Measurements from ENCODE around the gene PANK1. TPM values are rescaled to one million over a fixed set of nuclear protein-coding genes. Genes with fewer than 3 reads are reported as not detected.

PANK1 gene
- total RNA-seq, 1 donor from 2014 or later = 21.4 TPM

GRCh38 chr10:89642193-89642592 is 2.8 kb downstream of the PANK1 start:
- Histone ChIP-seq H3K27me3 (ENCODE audit: low read depth) (no peaks in the 10 kb centered on the region), H3K9me3 (replicated peaks) (no peaks in the 10 kb centered on the region), H3K4me1 (peaks cover 71% of the 10 kb centered on the region), H3K27ac (replicated peaks) (no peak overlapping the region), H3K4me3 (peak overlapping the region; percentile 97), H3K36me3 (no peaks in the 10 kb centered on the region)
- TF ChIP-seq CTCF (IDR thresholded peaks at IDR 0.05; ENCODE audit: borderline replicate concordance) = no peak
- intact Hi-C loops (cut with micrococcal nuclease) = no loop called here
- DNase-seq = no peak

- H3K4me3 ChIP-seq = no peak overlapping the region
- H3K27me3 ChIP-seq (ENCODE audit: low read depth) = no peaks in the 10 kb centered on the region
- peaks cover 57% of the 10 kb centered on the region for H3K4me1 ChIP-seq
- DNase-seq = no peak
- TF ChIP-seq CTCF (IDR thresholded peaks at IDR 0.05; ENCODE audit: borderline replicate concordance) = no peak
- H3K36me3 ChIP-seq = no peaks in the 10 kb centered on the region
- no peaks in the 10 kb centered on the region for H3K9me3 ChIP-seq (replicated peaks)
- intact Hi-C loops (cut with micrococcal nuclease) = no loop called here
- H3K27ac ChIP-seq (replicated peaks) = no peak overlapping the region
Measured at GRCh38 chr10:89640241-89640640, 4.8 kb downstream of the PANK1 start.

- Histone ChIP-seq H3K27me3 (ENCODE audit: low read depth) (no peaks in the 10 kb centered on the region), H3K4me1 (peaks cover 50% of the 10 kb centered on the region), H3K9me3 (replicated peaks) (no peaks in the 10 kb centered on the region), H3K36me3 (no peaks in the 10 kb centered on the region), H3K27ac (replicated peaks) (no peak overlapping the region), H3K4me3 (no peak overlapping the region)
- DNase-seq = no peak
- no peak for TF ChIP-seq CTCF (IDR thresholded peaks at IDR 0.05; ENCODE audit: borderline replicate concordance)
- intact Hi-C loops (cut with micrococcal nuclease) = no loop called here
Measured at GRCh38 chr10:89639326-89639725, 5.7 kb downstream of the PANK1 start.

GRCh38 chr10:89637113-89637512 is 7.9 kb downstream of the PANK1 start:
- TF ChIP-seq CTCF (IDR thresholded peaks at IDR 0.05; ENCODE audit: borderline replicate concordance) = no peak
- peaks cover 49% of the 10 kb centered on the region for H3K4me1 ChIP-seq

GRCh38 chr10:89634637-89635036 is 10.4 kb downstream of the PANK1 start:
- no peak for DNase-seq
- Histone ChIP-seq H3K36me3 (no peaks in the 10 kb centered on the region), H3K27me3 (ENCODE audit: low read depth) (no peaks in the 10 kb centered on the region), H3K4me3 (no peak overlapping the region), H3K9me3 (replicated peaks) (no peaks in the 10 kb centered on the region), H3K27ac (replicated peaks) (no peak overlapping the region), H3K4me1 (peaks cover 37% of the 10 kb centered on the region)
- no peak for TF ChIP-seq CTCF (IDR thresholded peaks at IDR 0.05; ENCODE audit: borderline replicate concordance)
- intact Hi-C loops (cut with micrococcal nuclease) = no loop called here

More at GRCh38 chr10:89637113-89637512, 7.9 kb downstream of the PANK1 start:
- DNase-seq = no peak
- no peak overlapping the region for H3K27ac ChIP-seq (replicated peaks)
- no peak overlapping the region for H3K4me3 ChIP-seq
- intact Hi-C loops (cut with micrococcal nuclease) = no loop called here
- no peaks in the 10 kb centered on the region for H3K9me3 ChIP-seq (replicated peaks)
- H3K27me3 ChIP-seq (ENCODE audit: low read depth) = no peaks in the 10 kb centered on the region
- H3K36me3 ChIP-seq = no peaks in the 10 kb centered on the region

- DNase-seq = no peak
Measured at GRCh38 chr10:89633484-89633883, 11.6 kb downstream of the PANK1 start.

More at GRCh38 chr10:89633484-89633883, 11.6 kb downstream of the PANK1 start:
- intact Hi-C loops (cut with micrococcal nuclease) = no loop called here
- Histone ChIP-seq H3K4me1 (peaks cover 38% of the 10 kb centered on the region), H3K4me3 (no peak overlapping the region), H3K27ac (replicated peaks) (no peak overlapping the region), H3K36me3 (no peaks in the 10 kb centered on the region), H3K27me3 (ENCODE audit: low read depth) (no peaks in the 10 kb centered on the region), H3K9me3 (replicated peaks) (no peaks in the 10 kb centered on the region)
- TF ChIP-seq CTCF (IDR thresholded peaks at IDR 0.05; ENCODE audit: borderline replicate concordance) = no peak

Data from left ventricle myocardium inferior (tissue), 1 donor.